ENCODE data around the gene EXOSC1.
"Not testable (repeated sequence)": the region's sequence is repeated elsewhere in the genome, so short reads cannot be mapped to it uniquely, and the experiment has no call there.

Gene EXOSC1

GRCh38 chr10:97408496-97408992 is 37.3 kb downstream of the EXOSC1 start:
- no peak for DNase-seq (ENCODE audit: low read depth, low spot score)

DNA sequence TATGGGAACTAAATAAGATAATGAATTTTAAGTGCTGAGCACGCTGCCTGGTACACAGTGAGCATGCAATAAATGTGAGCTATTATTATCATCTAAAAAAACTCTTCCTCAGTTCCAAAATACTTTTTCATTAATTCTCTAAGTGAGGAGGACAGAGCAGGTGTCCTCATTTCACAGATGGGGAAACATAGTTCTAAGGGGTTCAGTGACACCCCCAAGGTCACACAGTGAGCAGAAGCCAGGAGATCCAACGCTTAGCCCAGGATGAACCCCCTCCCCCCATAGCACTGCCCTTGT is 37.9 kb downstream of the EXOSC1 start:
- no peak for DNase-seq (ENCODE audit: low read depth, low spot score)

DNA sequence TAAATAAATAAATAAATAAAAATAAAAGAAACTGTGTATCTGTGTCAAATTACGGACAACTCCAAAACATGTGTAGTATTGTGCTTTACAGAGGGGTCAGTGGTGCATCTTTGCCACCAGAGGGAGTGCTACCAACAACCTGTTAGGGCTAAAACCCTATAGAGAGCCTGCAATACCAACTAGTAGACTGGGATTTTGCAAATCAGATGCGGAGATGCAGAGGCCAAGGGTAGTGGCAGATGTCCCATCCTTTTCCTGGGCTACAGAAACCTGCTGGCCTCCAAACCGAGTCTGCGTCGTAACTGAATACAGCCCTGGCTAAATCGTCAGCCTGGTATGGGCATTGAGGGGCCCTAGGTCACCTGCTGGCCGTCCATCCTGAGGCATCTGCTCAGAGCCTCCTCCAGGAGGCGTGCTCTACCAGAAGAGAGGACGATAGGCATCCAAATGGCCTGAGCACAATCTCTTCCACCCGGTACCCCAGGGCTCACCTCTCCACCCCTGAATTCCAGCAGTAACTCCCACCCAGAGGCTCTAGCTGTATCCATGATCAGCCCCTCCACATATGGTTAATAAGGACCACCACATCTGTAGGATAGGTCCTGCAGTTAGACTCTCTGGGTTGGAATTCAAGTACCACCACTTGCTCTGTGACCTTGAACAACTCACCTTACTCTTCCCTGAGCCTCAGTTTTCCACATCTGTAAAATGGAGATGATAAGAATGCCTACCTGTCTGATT is 38.4 kb downstream of the EXOSC1 start:
- DNase-seq (ENCODE audit: low read depth, low spot score) = no peak

DNA sequence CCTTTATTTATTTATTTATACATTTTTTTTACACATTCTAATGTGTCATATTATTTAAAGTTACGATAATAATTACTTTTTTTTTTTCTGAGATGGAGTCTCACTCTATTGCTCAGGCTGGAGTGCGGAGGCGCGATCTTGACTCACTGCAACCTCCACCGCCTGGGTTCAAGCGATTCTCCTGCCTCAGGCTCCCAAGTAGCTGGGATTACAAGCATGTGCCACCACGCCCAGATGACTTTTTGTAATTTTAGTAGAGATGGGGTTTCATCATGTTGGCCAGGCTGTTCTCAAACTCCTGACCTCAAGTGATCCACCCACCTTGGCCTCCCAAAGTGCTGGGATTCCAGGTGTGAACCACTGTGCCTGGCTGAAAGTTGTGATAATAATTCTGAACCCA is 39.3 kb downstream of the EXOSC1 start:
- not testable (repeated sequence) for DNase-seq (ENCODE audit: low read depth, low spot score)

GRCh38 chr10:97406064-97406463 is 39.7 kb downstream of the EXOSC1 start:
- no peak for DNase-seq (ENCODE audit: low read depth, low spot score)

GRCh38 chr10:97404044-97404443 is 41.8 kb downstream of the EXOSC1 start:
- DNase-seq (ENCODE audit: low read depth, low spot score) = no peak

GRCh38 chr10:97401455-97401919 is 44.3 kb downstream of the EXOSC1 start:
- no peak for DNase-seq (ENCODE audit: low read depth, low spot score)

GRCh38 chr10:97400665-97401454 is 44.9 kb downstream of the EXOSC1 start, which contains the start of gene RRP12:
Gene RRP12, minus strand, starts transcription at chr10:97401340. Its CDS starts 109 bp downstream, at chr10:97401231.
- peak; percentile 88 for DNase-seq (ENCODE audit: low read depth, low spot score)

DNA sequence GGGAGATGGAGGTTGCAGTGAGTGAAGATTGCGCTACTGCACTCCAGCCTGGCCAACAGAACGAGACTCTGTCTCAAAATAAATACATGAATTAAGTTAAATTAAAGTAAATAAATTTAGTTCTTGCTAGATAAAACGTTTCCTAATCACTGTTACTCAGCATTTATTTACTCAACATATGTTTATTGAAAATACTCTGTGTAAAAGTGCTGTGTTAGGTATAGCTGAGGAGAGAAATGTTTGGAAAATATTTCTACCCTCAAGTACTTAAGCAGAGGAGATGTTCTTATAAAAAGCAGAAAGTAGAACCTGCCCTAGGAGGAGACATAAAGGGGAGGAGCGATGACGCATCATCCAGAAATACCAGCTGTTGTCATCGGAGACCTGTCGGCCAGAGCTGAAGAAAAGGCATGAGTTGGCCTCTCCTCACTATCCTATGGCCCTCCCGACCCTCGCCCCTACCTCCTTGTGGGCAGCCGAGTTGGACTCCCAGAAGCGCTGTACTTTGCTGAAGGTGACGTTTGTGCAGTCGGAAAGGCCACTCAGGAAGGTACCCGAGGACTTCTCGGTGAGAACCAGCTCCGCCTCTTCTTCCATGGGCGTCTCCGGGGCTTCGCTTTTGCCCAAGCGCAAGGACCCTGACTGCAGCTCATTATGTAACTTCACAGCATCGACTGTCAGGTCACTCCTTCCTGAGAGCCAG is 45.8 kb downstream of the EXOSC1 start:
- no peak for DNase-seq (ENCODE audit: low read depth, low spot score)

DNA sequence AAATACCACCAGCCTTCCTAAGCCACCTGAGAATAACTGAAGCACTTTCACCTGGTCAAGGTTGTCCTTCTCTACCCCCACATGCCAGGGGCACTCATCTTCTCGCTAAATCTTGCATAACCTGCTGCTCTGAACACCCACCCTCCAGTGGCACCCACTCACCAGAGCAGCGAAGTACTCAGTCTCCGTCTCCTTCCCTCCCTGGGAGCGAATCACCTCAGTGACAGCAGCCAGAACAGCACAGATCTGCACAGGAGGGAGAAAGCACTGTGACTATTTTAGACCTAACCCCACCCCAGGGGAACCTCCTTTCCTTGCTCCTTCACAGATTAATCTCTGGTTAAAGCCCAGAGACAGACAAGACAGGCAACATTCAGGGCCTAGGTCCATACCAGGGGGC is 49.8 kb downstream of the EXOSC1 start:
- DNase-seq (ENCODE audit: low read depth, low spot score) = no peak

GRCh38 chr10:97393034-97393573 is 52.7 kb downstream of the EXOSC1 start:
- DNase-seq (ENCODE audit: low read depth, low spot score) = no peak

DNA sequence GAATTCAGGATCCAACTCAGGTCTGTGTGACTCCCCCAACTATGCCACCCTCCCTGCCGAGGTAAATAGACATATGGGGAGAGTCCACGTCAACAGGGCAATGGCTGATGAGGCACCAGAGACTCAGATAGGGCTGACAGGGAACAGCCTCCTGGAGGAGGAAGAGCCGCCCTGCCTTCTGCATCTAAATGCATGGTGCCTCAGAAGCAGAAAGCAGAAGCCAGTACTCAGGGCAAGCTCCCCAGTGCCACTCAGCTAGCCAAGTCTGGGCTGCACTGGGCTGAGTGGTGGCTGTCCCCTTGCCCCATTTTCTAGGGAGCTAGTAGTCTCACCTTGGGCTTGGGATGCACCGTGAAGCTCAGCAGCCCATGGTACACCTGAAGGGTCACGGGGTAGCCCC is 55.7 kb downstream of the EXOSC1 start:
- DNase-seq (ENCODE audit: low read depth, low spot score) = no peak

DNA sequence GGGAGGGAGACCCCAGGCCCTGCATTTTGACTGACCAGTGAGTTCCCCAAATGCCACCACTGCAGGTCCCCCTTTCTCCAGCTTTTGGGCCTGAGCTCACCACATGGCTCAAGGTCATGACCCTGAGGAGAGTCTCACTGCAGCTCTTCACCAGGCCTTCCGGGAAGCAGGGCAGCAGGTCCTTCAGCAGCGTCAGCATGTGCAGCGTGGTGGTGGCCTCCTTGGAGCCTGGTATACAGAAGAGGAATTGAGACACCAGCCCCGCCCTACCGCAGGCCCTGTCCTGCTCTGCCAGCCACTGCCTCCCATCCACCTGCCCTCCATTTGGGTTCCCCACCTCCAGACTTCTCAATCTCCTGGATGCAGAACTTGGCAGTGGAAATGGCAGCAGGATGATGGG is 57.7 kb downstream of the EXOSC1 start:
- no peak for DNase-seq (ENCODE audit: low read depth, low spot score)

Data from smooth muscle cell of the brain vasculature (primary cell).